DMS79 (cell line): Measurements from ENCODE around the gene ELMO1.

Source experiments
- DNase-seq: peaks from one replicate; lab custom pipeline; 2025; lab: John Stamatoyannopoulos, UW

Gene ELMO1

DNA sequence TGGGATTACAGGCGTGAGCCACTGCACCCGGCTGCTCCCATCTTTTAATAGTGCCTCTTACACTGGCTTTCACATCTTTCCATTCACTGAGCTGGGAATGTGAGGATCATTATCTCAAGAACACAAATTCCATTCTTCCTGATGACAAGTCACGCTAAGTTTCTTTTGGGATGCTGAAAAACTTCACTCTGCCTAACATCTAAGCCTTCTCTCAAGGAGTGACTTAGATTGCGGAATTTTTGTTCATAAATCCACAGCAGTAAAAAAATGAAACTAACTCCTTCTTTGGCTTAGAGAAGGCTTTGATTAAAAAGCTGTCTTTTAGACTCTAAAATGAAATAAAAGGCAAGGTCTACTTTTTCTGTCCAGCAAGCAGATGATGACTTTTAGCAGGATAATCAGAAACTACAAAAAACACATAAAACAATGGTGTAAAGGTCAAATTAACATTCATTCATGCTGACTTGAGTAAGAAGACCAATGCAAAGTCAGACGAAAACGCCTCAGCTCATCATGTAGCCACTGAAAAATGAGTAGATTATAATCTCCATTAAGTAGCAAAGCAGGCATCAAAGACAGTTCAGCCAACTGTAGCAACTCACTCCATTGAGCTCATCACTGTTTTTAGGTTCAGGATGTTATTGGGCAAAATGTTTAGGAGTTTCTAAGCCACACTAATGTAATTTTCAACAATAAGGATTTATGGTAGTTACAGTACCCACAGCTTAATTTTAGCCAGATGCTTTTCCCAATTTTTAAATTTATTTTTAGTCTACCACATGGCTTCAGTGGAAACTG, 178.8 kb downstream of the ELMO1 start:
- no peak for DNase-seq

GRCh38 chr7:37267251-37267650, 181.4 kb downstream of the ELMO1 start:
- DNase-seq, result no peak

GRCh38 chr7:37265876-37266275, 182.8 kb downstream of the ELMO1 start:
- no peak for DNase-seq

DNA sequence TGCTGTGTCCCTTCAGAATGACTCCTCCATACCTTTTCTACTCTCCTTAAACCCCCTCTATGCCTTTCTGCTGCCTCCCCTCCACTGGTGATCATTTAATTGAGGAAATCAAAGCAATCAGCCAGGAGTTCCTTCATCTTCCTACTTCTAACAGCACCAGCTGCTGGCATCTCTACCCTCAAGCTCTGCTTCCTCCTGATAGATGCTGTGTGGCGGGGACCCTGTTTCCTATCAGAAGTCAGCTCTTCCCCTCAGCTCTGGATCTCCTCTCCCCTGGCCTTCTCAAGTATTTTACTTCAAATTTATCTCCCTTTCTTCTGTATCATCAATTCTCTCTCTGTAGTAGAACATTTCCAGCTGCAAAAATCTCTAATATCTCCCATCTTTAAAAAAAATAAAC, 183.7 kb downstream of the ELMO1 start:
- DNase-seq, result no peak

DNA sequence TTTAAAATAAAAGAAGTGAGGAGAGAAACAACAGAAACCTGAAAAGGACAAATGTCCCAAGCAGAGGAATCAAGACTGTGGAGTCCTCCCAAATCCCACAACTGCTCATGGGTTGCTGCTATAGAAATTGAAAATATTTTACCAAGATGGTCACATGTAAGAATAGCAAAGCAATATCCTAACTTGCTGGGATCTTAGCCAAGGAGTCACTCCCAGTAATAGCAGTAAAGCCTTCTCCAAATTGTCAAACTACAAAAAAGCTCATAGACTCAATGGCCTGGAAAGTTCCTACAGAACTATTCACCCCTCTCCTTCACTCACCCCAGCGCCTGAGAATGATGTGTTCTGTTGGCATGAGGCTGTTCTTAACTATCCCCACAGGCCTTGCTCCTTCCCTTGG, 186.5 kb downstream of the ELMO1 start:
- DNase-seq, result no peak

DNA sequence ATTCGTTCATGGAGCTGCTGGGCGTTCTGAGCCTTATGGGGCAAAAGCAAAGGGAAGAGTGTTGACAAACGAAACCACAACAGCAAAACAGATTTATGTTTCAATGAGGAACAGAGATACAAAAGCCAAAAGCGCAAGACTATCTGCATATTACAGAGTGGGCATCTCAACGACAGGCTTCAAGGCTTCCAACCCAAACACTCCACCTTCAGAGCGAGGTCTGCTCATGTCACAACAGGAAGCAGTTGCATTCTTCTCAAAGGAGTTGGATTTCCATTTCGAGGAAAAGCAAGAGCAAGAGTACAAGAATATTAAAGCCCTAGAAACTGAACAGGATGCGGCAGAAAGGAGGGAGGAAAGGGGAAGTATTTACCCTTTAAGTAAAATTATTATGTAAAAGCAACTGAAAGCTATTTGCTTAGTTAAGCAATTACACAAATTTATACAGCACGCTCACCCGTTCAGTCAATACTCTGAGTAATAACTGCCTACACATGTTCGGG, 189.3 kb downstream of the ELMO1 start:
- DNase-seq, result no peak

DNA sequence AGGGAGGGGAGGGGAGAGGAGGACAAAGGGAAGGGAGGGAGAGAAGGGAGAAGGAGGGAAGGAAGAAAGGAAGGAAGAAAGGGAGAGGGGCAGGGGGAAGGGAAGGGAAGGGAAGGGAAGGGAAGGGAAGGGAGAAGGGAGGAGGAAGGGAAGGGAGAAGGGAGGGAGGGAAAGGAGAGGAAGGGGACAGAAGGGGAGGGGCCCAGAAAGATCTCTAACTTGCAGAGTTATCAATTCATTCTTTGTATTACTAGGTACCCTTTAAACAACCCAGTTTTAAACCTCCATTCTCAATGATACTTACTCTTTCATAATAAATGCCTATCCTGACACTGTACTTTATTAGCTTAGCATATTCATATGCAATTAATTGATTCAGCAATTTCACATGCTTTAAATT, 192.0 kb downstream of the ELMO1 start:
- no peak for DNase-seq

- DNase-seq, result no peak
Measured at GRCh38 chr7:37255327-37255944, 193.2 kb downstream of the ELMO1 start.

GRCh38 chr7:37251222-37251621, 197.4 kb downstream of the ELMO1 start:
- DNase-seq, result no peak

GRCh38 chr7:37249240-37249639, 199.4 kb downstream of the ELMO1 start:
- no peak for DNase-seq

GRCh38 chr7:37248396-37248861, 200.2 kb downstream of the ELMO1 start:
- no peak for DNase-seq

DNA sequence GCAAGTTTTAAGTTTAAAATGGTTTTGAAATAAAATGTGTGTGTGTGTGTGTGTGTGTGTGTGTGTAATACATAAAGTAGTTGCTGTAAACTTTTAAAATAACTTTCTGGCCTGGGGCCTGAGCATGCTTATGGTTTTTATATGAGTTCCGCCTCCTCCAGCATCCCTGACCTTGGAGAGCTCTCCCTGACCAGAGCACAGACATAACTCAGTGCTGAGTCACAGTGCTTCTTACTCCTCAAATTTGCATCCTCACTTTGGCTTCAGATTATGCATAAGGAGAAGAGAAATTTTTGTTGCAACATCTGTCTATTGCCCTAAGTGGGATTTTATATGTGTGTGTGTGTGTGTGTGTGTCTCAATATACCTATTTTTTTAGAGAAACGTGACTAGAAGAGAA, 200.8 kb downstream of the ELMO1 start:
- no peak for DNase-seq

DNA sequence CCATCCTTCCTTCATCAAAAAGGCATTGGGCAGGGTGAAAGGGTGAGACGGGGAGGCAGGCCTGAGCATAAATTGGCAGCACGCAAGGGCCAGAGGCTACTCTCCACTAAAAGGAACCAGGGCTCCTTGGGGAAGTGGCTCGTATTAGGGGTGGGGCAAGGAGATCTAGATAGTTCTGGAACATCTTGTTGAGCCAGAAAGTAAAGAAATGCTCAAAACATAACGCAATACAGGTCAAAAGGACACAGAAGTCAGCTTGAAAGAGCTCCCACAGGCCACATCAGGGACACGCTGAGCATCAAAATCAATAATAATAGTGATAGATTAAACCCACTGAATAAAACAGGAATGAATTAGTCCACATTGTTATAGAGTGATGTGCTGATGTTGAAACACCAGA, 203.1 kb downstream of the ELMO1 start:
- no peak for DNase-seq

DNA sequence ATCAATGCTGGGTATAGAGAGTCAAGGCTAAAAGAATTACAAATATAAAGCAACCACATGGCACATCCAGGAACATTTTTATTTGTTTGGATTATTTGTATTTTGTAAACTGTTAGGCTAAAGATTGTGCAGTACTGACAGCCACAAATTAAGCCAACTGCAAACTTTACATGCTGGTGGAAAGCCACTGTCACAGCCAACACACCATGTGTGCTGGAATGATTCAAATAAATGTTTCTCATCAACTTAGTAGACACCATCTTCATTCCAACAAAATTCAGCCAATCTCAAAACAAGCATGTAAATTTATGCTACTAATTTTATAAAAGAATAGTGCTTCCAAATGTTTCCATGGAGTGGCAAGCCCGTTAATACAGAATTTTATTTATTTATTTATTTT, 211.8 kb downstream of the ELMO1 start:
- DNase-seq, result no peak

GRCh38 chr7:37235813-37236212, 212.9 kb downstream of the ELMO1 start:
- DNase-seq, result no peak

DNA sequence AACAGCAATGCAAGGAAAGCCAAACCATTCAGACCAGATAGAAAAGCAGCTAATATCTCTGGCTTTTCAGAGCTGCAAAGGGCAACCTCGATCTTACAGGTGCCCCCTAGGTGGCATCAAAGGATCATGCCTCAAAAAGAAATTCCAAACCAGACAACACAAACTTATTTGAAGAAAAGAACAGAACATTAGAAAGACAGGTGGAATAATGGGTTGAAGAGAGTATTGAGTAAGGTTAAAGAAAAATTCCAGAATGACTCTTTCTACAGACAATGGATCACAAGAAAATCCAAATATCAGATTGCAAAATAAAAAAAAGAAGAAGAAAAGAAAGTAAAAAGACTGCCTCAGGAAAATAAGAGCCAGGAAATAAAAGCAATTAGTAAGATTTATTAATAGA, 213.7 kb downstream of the ELMO1 start:
- no peak for DNase-seq

DNA sequence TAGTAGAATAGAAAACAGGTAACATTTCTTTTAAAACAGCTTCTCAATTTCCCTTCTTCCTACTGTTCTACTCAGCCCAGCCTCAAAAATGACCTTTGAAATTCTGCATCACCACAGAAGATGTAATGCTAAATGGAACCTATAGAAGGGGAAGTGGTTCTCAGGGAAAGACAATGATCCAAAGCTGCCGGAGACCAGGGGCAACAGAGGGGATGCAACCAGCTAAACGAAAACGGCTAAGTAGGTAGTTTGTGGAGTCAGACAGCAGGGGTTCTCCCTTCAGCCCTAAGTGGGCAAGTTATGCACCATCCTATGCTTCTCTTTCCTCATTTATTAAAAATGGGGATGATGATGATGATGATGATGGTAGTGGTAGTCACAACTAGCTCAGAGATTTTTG, 214.3 kb downstream of the ELMO1 start:
- DNase-seq, result no peak

- DNase-seq, result no peak
Measured at GRCh38 chr7:37231613-37232012, 217.1 kb downstream of the ELMO1 start.

DNA sequence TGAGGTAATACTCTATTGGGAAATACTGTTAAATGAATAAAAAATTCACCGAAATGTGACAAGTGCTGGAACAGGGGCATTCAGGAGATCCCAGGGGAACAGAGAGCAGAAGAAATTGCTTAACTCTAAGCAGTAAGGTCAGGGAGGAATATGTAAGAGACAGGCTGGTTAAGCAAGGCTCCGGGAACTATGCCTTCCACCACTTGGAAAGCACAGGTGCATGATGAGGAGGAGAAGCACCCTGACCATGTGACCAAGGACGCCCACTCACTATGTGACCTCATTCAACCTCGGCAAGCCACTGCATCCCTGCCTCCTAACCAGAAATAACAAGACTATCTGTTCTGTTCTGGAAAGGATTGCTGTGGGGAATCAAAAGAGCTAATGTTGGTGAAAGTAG, 218.4 kb downstream of the ELMO1 start:
- no peak for DNase-seq

DNA sequence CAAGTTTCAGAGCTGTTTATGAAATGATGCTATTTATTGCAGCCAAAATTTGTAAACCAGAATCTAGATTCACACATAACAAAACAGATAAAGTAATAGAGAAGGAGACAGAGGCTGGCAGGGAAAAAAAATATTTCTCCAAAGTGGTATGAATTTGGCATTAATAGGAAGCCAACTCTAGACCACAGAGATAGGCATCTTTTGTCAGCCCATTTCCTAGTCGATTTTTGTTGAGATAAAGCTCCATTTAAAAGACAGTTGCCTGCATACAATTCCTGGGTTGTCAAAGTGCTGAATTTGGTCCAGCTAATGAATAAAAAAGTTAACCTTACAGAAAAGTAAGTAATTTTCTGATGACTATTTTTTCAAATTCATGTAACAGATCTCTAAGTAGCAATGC, 219.3 kb downstream of the ELMO1 start:
- DNase-seq, result no peak

DNA sequence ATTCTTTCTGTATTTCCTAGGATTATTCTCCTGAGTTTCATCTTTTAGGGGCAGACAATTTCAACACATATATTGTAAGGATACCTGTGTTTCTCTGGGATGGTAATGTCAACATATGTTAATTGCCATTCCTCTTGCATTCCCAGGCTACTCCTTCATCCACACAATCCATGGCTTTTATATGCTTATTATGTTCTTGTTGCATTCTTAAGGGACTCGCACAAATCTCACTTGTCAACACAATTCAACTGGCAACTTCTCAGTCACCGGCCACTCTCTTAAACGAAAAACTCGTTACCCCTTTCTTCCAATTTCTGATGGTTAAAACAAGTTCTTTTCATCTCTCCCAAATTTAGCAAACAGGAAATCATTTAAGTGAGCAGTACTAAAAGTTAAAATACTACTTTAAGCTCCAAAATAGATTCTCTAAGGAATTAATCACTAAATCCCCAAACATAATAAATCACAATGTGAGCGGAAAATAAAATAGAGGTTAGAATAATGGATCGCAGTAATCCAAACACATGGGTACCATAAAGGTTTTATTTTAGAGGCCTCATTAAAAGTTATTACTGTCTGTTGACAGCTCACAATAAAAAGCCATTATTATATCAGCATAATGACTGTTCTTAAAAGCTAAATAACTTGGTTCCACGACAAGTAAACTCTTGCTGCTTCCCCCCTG, 223.2 kb downstream of the ELMO1 start:
- no peak for DNase-seq

DNA sequence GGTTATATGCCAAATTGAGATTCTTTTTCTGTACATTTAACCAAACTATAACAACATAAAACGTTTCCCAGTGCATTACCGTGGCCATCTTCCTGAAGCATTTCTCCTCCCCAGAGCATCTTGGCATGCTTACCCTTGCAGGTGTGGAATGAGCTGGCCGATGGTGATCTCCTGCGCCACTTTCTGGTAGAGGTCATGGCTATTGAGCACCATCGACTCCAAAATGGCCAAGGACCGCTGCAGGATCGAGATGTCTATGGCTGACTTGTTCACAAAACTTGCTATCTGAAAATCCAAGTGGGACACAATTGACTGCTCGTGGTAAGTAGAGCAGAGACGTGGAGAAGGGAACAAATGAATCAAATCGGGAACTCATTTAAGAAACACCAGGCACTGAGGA, 223.9 kb downstream of the ELMO1 start:
- DNase-seq, result no peak

GRCh38 chr7:37220664-37221063, 228.0 kb downstream of the ELMO1 start:
- DNase-seq, result no peak
